Activated CD4-positive, alpha-beta T cell treated with anti-CD3 and anti-CD28 coated beads, Interleukin-2, amount 50 U/mL, for 48 hours (primary cell): ENCODE data around the gene ILF3.

ENCODE experiments used
- DNase-seq, 2 experiments: peaks; one replicate each; pipeline ENCODE4 v3.0.0-alpha.2; 2020

ILF3 gene

DNA sequence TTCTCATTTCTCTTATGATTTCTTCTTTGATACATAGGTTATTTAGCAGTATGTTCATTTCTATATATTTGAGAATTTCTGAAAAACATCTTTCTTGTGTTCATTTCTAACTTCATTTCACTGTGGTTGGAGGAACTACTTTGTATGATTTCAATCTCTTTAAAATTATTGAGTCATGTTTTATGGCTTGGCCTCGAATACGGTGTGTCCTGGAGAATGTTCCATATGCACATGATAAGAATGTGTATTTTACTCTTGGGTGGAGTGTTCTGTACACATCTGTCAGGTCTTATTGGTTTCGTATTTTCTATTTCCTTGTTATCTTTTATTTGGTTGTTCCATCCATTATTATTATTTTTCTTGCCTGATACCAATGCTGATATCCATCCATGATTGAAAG is 86.7 kb downstream of the ILF3 start:
- DNase-seq, result no peak
